HepG2 (cell line): ENCODE data around the gene ADPRS. TPM values are rescaled to one million over a fixed set of nuclear protein-coding genes. Genes with fewer than 3 reads are reported as not detected.

Experiments used
- AGO1 ChIP-seq: fragments of 200-400 bp; formaldehyde crosslinking; IDR thresholded peaks from 2 replicates; pipeline ENCODE4 v1.6.1; 2017; ENCODE audit warnings: mild to moderate bottlenecking, low read depth, low read length, moderate library complexity; ENCODE audit not compliant: poor library complexity, severe bottlenecking
- BRD4 ChIP-seq: sonication (generic); formaldehyde crosslinking; IDR thresholded peaks from 2 replicates; pipeline ENCODE4 v1.4.0; 2020; ENCODE audit warnings: missing genetic modification reagents
- HMG20A ChIP-seq: IDR thresholded peaks from 2 replicates; pipeline ENCODE4 v1.6.1; 2016; ENCODE audit warnings: borderline replicate concordance
- MIXL1 ChIP-seq: IDR thresholded peaks from 2 replicates; pipeline ENCODE4 v1.6.1; 2016
- NFKB2 ChIP-seq: sonication (generic); formaldehyde crosslinking; IDR thresholded peaks from 2 replicates; pipeline ENCODE4 v1.4.0; 2020; ENCODE audit warnings: missing genetic modification reagents, borderline replicate concordance
- RARA ChIP-seq: IDR thresholded peaks from 2 replicates; pipeline ENCODE4 v1.6.1; 2016; ENCODE audit warnings: missing genetic modification reagents, missing compliant biosample characterization
- RXRA ChIP-seq: sonication (generic); formaldehyde crosslinking; IDR thresholded peaks from 2 replicates; pipeline ENCODE4 v1.5.1; 2020; ENCODE audit warnings: missing genetic modification reagents
- SOX5 ChIP-seq: IDR thresholded peaks from 2 replicates; pipeline ENCODE4 v1.6.1; 2016; ENCODE audit warnings: borderline replicate concordance
- TCF7L2 ChIP-seq: IDR thresholded peaks from 2 replicates; pipeline ENCODE4 v1.6.1; 2011; ENCODE audit warnings: mild to moderate bottlenecking, low read depth, low read length, moderate library complexity
- ZC3H4 ChIP-seq: sonication (generic); formaldehyde crosslinking; IDR thresholded peaks from 2 replicates; pipeline ENCODE4 v1.4.0; 2020; ENCODE audit warnings: missing genetic modification reagents, borderline replicate concordance
- ZNF3 ChIP-seq: IDR thresholded peaks from 2 replicates; pipeline ENCODE4 v1.7.0; 2017; ENCODE audit warnings: inconsistent platforms
- ZNF34 ChIP-seq: sonication (generic); formaldehyde crosslinking; IDR thresholded peaks from 2 replicates; pipeline ENCODE4 v1.4.0; 2020; ENCODE audit warnings: mild to moderate bottlenecking, missing genetic modification reagents, borderline replicate concordance
- ZNF781 ChIP-seq: sonication (generic); formaldehyde crosslinking; IDR thresholded peaks from 2 replicates; pipeline ENCODE4 v1.5.1; 2020; ENCODE audit warnings: borderline replicate concordance, mild to moderate bottlenecking, missing genetic modification reagents; ENCODE audit errors: not compliant biosample characterization
- ZNF850 ChIP-seq: sonication (generic); formaldehyde crosslinking; conservative IDR thresholded peaks from 2 replicates; pipeline ENCODE4 v1.9.0; 2021; ENCODE audit warnings: mild to moderate bottlenecking, missing genetic modification reagents
- polyA plus RNA-seq, 8 experiments: library from polyadenylated mRNA; depleted of rRNA in 3 of 8; stranded (reverse) in 7 of 8; unstranded in 1 of 8; fragments of >200 nt; fragmentation: Illumina TruSeq in 4 of 8; extraction: Trizol in 4 of 8; gene quantifications; 2 replicates each; pipeline versions ENCODE4 v1.2.1 to v1.2.3, GENCODE V29; 2011 to 2016; ENCODE audit warnings: low read depth in 4 of 8, missing spikeins in 1 of 8, mixed read lengths in 1 of 8; ENCODE audit not compliant: insufficient read depth in 1 of 8
- total RNA-seq, 5 experiments: library from RNA; depleted of rRNA; stranded (reverse); fragments of >200 nt; fragmentation: Illumina TruSeq; extraction: Trizol; gene quantifications; 2 replicates each; pipeline ENCODE4 v1.2.3, GENCODE V29; 2016; ENCODE audit warnings: low read depth in 1 of 5
- TF ChIP-seq, protein P1 (sequence below): sonication (generic); formaldehyde crosslinking; IDR thresholded peaks from 2 replicates; pipeline ENCODE4 v1.4.0; 2020; ENCODE audit warnings: missing genetic modification reagents, borderline replicate concordance
- TF ChIP-seq, protein P2 (sequence below): sonication (generic); formaldehyde crosslinking; IDR thresholded peaks from 2 replicates; pipeline ENCODE4 v1.5.1; 2020; ENCODE audit warnings: mild to moderate bottlenecking, missing genetic modification reagents, borderline replicate concordance

The ADPRS gene
- total and polyA plus RNA-seq, 2 of the 13 experiments (the other 11 are each of a cell fraction or from before 2014, with no cell fraction given) = 30.6 to 36.4 TPM

DNA sequence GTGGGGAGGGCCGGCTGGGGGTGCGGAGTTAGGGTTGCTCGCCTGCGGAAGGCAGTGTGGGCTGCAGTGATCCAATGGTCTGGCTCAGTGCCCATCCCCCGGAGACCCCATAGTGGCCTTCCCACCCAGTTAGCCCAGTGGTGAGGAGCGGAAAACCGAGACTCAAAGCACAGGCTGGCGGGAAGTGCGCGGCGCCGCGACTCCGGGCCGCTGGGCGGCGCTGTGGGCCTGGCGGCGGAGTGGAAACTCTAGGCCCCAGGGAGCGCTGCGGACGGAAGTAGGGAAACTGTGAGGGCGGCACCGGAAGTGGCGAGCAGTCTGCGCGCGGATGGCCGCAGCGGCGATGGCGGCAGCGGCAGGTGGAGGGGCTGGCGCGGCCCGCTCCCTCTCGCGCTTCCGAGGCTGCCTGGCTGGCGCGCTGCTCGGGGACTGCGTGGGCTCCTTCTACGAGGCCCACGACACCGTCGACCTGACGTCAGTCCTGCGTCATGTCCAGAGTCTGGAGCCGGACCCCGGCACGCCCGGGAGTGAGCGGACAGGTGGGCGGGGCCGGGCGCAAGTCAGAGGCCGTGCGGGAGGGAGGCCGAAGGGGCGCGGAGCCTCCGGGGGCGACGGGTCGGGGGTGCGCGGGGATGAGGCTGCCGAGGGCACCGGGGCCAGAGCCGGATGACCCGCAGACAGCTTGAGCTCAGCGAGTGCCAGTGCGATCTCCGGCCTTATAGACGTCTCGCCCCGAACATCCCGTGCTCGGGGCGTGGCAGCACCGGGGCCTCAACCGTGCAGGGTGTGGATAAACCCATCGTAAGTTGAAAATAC lies at the start of gene ADPRS (continued):
- TF ChIP-seq, protein P1, sequence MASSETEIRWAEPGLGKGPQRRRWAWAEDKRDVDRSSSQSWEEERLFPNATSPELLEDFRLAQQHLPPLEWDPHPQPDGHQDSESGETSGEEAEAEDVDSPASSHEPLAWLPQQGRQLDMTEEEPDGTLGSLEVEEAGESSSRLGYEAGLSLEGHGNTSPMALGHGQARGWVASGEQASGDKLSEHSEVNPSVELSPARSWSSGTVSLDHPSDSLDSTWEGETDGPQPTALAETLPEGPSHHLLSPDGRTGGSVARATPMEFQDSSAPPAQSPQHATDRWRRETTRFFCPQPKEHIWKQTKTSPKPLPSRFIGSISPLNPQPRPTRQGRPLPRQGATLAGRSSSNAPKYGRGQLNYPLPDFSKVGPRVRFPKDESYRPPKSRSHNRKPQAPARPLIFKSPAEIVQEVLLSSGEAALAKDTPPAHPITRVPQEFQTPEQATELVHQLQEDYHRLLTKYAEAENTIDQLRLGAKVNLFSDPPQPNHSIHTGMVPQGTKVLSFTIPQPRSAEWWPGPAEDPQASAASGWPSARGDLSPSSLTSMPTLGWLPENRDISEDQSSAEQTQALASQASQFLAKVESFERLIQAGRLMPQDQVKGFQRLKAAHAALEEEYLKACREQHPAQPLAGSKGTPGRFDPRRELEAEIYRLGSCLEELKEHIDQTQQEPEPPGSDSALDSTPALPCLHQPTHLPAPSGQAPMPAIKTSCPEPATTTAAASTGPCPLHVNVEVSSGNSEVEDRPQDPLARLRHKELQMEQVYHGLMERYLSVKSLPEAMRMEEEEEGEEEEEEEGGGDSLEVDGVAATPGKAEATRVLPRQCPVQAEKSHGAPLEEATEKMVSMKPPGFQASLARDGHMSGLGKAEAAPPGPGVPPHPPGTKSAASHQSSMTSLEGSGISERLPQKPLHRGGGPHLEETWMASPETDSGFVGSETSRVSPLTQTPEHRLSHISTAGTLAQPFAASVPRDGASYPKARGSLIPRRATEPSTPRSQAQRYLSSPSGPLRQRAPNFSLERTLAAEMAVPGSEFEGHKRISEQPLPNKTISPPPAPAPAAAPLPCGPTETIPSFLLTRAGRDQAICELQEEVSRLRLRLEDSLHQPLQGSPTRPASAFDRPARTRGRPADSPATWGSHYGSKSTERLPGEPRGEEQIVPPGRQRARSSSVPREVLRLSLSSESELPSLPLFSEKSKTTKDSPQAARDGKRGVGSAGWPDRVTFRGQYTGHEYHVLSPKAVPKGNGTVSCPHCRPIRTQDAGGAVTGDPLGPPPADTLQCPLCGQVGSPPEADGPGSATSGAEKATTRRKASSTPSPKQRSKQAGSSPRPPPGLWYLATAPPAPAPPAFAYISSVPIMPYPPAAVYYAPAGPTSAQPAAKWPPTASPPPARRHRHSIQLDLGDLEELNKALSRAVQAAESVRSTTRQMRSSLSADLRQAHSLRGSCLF (CRISPR knock-in tag) = no peak
- TF ChIP-seq MIXL1 (peak; percentile 72), NFKB2 (CRISPR knock-in tag) (peak; percentile 90; the same call in 1 of the 2 replicates), BRD4 (CRISPR knock-in tag) (peak; percentile 94), SOX5 (CRISPR knock-in tag) (peak; percentile 58), ZNF850 (CRISPR knock-in tag) (peak; percentile 90; the same call in 1 of the 2 replicates), HMG20A (no peak), ZC3H4 (CRISPR knock-in tag) (no peak), ZNF34 (CRISPR knock-in tag) (no peak), RARA (CRISPR knock-in tag) (no peak; the same call in none of the 2 replicates), TCF7L2 (no peak), ZNF781 (no peak), ZNF3 (CRISPR knock-in tag) (no peak), AGO1 (no peak), RXRA (CRISPR knock-in tag) (no peak; the same call in 1 of the 2 replicates)
- TF ChIP-seq, protein P2, sequence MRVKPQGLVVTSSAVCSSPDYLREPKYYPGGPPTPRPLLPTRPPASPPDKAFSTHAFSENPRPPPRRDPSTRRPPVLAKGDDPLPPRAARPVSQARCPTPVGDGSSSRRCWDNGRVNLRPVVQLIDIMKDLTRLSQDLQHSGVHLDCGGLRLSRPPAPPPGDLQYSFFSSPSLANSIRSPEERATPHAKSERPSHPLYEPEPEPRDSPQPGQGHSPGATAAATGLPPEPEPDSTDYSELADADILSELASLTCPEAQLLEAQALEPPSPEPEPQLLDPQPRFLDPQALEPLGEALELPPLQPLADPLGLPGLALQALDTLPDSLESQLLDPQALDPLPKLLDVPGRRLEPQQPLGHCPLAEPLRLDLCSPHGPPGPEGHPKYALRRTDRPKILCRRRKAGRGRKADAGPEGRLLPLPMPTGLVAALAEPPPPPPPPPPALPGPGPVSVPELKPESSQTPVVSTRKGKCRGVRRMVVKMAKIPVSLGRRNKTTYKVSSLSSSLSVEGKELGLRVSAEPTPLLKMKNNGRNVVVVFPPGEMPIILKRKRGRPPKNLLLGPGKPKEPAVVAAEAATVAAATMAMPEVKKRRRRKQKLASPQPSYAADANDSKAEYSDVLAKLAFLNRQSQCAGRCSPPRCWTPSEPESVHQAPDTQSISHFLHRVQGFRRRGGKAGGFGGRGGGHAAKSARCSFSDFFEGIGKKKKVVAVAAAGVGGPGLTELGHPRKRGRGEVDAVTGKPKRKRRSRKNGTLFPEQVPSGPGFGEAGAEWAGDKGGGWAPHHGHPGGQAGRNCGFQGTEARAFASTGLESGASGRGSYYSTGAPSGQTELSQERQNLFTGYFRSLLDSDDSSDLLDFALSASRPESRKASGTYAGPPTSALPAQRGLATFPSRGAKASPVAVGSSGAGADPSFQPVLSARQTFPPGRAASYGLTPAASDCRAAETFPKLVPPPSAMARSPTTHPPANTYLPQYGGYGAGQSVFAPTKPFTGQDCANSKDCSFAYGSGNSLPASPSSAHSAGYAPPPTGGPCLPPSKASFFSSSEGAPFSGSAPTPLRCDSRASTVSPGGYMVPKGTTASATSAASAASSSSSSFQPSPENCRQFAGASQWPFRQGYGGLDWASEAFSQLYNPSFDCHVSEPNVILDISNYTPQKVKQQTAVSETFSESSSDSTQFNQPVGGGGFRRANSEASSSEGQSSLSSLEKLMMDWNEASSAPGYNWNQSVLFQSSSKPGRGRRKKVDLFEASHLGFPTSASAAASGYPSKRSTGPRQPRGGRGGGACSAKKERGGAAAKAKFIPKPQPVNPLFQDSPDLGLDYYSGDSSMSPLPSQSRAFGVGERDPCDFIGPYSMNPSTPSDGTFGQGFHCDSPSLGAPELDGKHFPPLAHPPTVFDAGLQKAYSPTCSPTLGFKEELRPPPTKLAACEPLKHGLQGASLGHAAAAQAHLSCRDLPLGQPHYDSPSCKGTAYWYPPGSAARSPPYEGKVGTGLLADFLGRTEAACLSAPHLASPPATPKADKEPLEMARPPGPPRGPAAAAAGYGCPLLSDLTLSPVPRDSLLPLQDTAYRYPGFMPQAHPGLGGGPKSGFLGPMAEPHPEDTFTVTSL = no peak
